CD8-positive, alpha-beta memory T cell (primary cell): ENCODE measurements around the gene KLHDC3. TPM values are rescaled to one million over a fixed set of nuclear protein-coding genes. Genes with fewer than 3 reads are reported as not detected.
A peak's percentile ranks its signal among the peaks of the same experiment; 100 is the strongest.

Experiments used
- CTCF ChIA-PET: fragments of 350-600 bp; sonication (Branson Sonifier 250); formaldehyde crosslinking; loops from one replicate; lab custom pipeline; 2021; ENCODE audit warnings: antibody characterized with exemption; lab: Charles Lee
- POLR2A ChIA-PET: fragments of 350-600 bp; sonication (Branson Sonifier 250); formaldehyde crosslinking; loops from one replicate; lab custom pipeline; 2021; ENCODE audit warnings: antibody characterized with exemption; lab: Charles Lee
- DNase-seq, 5 donors: peaks; one replicate each; pipeline versions ENCODE4 v3.0.0 to v3.0.0-alpha.2; 2020 to 2022; ENCODE audit warnings: mixed read lengths in 1 of 5
- H3K27ac ChIP-seq: one replicate; pipeline ENCODE4 v1.7.0; 2013; ENCODE audit warnings: low read depth, mild to moderate bottlenecking, low read length, moderate library complexity
- H3K27me3 ChIP-seq: 2 replicates; pipeline ENCODE4 v1.7.0; 2013; ENCODE audit warnings: low read length, mild to moderate bottlenecking; ENCODE audit not compliant: insufficient read depth, poor library complexity, severe bottlenecking
- H3K36me3 ChIP-seq: 2 replicates; pipeline ENCODE4 v1.7.0; 2013; ENCODE audit warnings: mild to moderate bottlenecking, low read length, moderate library complexity; ENCODE audit not compliant: insufficient read depth
- H3K4me1 ChIP-seq: 2 replicates; pipeline ENCODE4 v1.7.0; 2013; ENCODE audit warnings: mild to moderate bottlenecking, low read length, moderate library complexity; ENCODE audit not compliant: insufficient read depth
- H3K4me3 ChIP-seq: 2 replicates; pipeline ENCODE4 v1.7.0; 2013; ENCODE audit warnings: mild to moderate bottlenecking, low read length
- H3K9me3 ChIP-seq: 2 replicates; pipeline ENCODE4 v1.7.0; 2013; ENCODE audit warnings: mild to moderate bottlenecking, low read length
- H3K27ac Mint-ChIP-seq, 8 donors: one replicate each; pipeline ENCODE4 v1.8.0; 2020 to 2021; ENCODE audit warnings: mixed read lengths in 8 of 8, mild to moderate bottlenecking in 6 of 8, inconsistent platforms in 3 of 8, moderate library complexity in 3 of 8
- H3K27me3 Mint-ChIP-seq, 2 donors: one replicate each; pipeline ENCODE4 v1.8.0; 2020 to 2021; ENCODE audit warnings: mixed read lengths in 2 of 2, mild to moderate bottlenecking in 1 of 2, moderate library complexity in 1 of 2
- H3K36me3 Mint-ChIP-seq, 3 donors: one replicate each; pipeline ENCODE4 v1.8.0; 2020 to 2021; ENCODE audit warnings: mixed read lengths in 3 of 3, inconsistent platforms in 1 of 3, mild to moderate bottlenecking in 1 of 3
- H3K4me1 Mint-ChIP-seq, 3 donors: one replicate each; pipeline ENCODE4 v1.8.0; 2020 to 2021; ENCODE audit warnings: mixed read lengths in 3 of 3, inconsistent platforms in 1 of 3, mild to moderate bottlenecking in 1 of 3
- H3K4me3 Mint-ChIP-seq, 7 donors: one replicate each; pipeline ENCODE4 v1.8.0; 2020 to 2021; ENCODE audit warnings: mixed read lengths in 7 of 7, mild to moderate bottlenecking in 6 of 7, moderate library complexity in 4 of 7, inconsistent platforms in 2 of 7
- H3K9me3 Mint-ChIP-seq, 5 donors: one replicate each; pipeline ENCODE4 v1.8.0; 2020 to 2022; ENCODE audit warnings: mixed read lengths in 5 of 5, mild to moderate bottlenecking in 3 of 5, moderate library complexity in 2 of 5, inconsistent platforms in 1 of 5
- polyA plus RNA-seq: library from polyadenylated mRNA; unstranded; fragments of 300-500 nt; fragmentation: Illumina TruSeq; gene quantifications from one replicate; pipeline ENCODE4 v1.2.3, GENCODE V29; 2021
- total RNA-seq, 2 experiments: library from RNA; stranded (reverse); gene quantifications; one replicate each; pipeline ENCODE4 v1.2.3, GENCODE V29; 2021

Gene KLHDC3
- total and polyA plus RNA-seq, 3 experiments from 2014 or later: 73.5 to 90.7 (median 74.1) TPM

GRCh38 chr6:43009124-43009523 is 4.9 kb upstream of the KLHDC3 start:
- no peaks in the 10 kb centered on the region for H3K27me3 ChIP-seq
- H3K27ac Mint-ChIP-seq: peak overlapping the region in 5 of 8 donors; percentile 19 to 88 (median 58)
- H3K9me3 Mint-ChIP-seq: no peaks in the 10 kb centered on the region
- H3K9me3 ChIP-seq: no peaks in the 10 kb centered on the region
- peak in 2 of 5 donors; percentile 12 to 34 for DNase-seq
- H3K36me3 Mint-ChIP-seq: peaks cover 0 to 80% (median 7%) of the 10 kb centered on the region in 3 donors
- H3K4me1 ChIP-seq: peaks cover 14% of the 10 kb centered on the region
- H3K27ac ChIP-seq: no peak overlapping the region
- H3K27me3 Mint-ChIP-seq: peaks cover 0 to 2% of the 10 kb centered on the region in 2 donors
- H3K4me1 Mint-ChIP-seq: peaks cover 25 to 36% (median 28%) of the 10 kb centered on the region in 3 donors
- H3K36me3 ChIP-seq: peaks cover 47% of the 10 kb centered on the region
- no peak overlapping the region for H3K4me3 ChIP-seq
- ChIA-PET POLR2A (no interaction called here), CTCF (interaction anchor here (1.4 to 2.2 kb wide), 2 partner anchors 25 to 135 kb away, joined by 7 to 10 read pairs; partner anchors contain the start of gene PPP2R5D)
- peak overlapping the region in 1 of 7 donors; percentile 32 for H3K4me3 Mint-ChIP-seq

DNA sequence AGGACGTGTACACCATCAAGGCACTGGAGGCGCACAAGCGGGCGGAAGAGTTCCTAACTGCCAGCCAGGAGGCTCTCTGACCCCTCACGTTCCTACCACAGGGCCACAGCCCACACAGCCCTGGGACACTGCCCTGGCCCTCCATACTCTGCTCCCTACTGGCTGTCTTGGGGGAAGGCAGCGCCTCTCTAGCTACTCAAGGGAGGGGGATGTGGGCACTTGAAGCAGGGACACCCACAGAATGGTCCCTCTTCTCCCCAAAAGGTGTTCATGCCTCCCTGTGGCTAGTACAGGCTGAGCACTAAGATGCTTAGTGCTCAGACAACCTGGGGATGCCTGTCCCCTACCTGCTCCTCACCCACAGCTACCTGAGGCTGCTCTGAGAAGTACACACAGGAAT is 2.8 kb upstream of the KLHDC3 start:
- Mint-ChIP-seq H3K36me3 (peaks cover 0 to 78% (median 5%) of the 10 kb centered on the region in 3 donors), H3K27me3 (peaks cover 0 to 2% of the 10 kb centered on the region in 2 donors), H3K4me3 (peak overlapping the region in 4 of 7 donors; percentile 27 to 81 (median 52)), H3K27ac (peak overlapping the region in 6 of 8 donors; percentile 19 to 80 (median 53)), H3K4me1 (peaks cover 38 to 50% (median 41%) of the 10 kb centered on the region in 3 donors), H3K9me3 (no peaks in the 10 kb centered on the region)
- ChIA-PET CTCF (interaction anchor here (1.1 to 1.8 kb wide), 2 partner anchors 53 to 133 kb away, joined by 3 to 8 read pairs; no protein-coding TSS in a partner anchor), POLR2A (interaction anchor here (1.2 kb wide), 1 partner anchor 82 kb away, joined by 4 read pairs; the partner anchor contains the start of gene CNPY3)
- H3K36me3 ChIP-seq: peaks cover 47% of the 10 kb centered on the region
- H3K4me3 ChIP-seq: no peak overlapping the region
- H3K27me3 ChIP-seq: no peaks in the 10 kb centered on the region
- DNase-seq: no peak
- H3K9me3 ChIP-seq: no peaks in the 10 kb centered on the region
- H3K27ac ChIP-seq: no peak overlapping the region
- H3K4me1 ChIP-seq: peaks cover 29% of the 10 kb centered on the region

GRCh38 chr6:43012364-43012763 is 1.7 kb upstream of the KLHDC3 start:
- peaks cover 0 to 75% (median 5%) of the 10 kb centered on the region in 3 donors for H3K36me3 Mint-ChIP-seq
- Histone ChIP-seq H3K9me3 (no peaks in the 10 kb centered on the region), H3K4me3 (no peak overlapping the region), H3K36me3 (peaks cover 40% of the 10 kb centered on the region), H3K4me1 (peaks cover 41% of the 10 kb centered on the region), H3K27me3 (no peaks in the 10 kb centered on the region), H3K27ac (no peak overlapping the region)
- POLR2A ChIA-PET: interaction anchor here (0.5 to 3.4 kb wide), 6 partner anchors 28 to 260 kb away, joined by 3 to 24 read pairs (median 4); partner anchors contain the start of genes KLC4, MRPL2, PEX6 and PPP2R5D
- DNase-seq: no peak
- H3K27me3 Mint-ChIP-seq: peaks cover 0 to 2% of the 10 kb centered on the region in 2 donors
- H3K9me3 Mint-ChIP-seq: no peaks in the 10 kb centered on the region
- peak overlapping the region in 7 of 8 donors; percentile 51 to 97 (median 91) for H3K27ac Mint-ChIP-seq
- CTCF ChIA-PET: interaction anchor here (0.7 to 3.2 kb wide), 2 partner anchors 47 to 131 kb away, joined by 3 to 17 read pairs; partner anchors contain the start of genes KLC4 and MRPL2
- peak overlapping the region; percentile 86 to 96 (median 90) for H3K4me3 Mint-ChIP-seq
- H3K4me1 Mint-ChIP-seq: peaks cover 42 to 60% (median 49%) of the 10 kb centered on the region in 3 donors

GRCh38 chr6:43013097-43013842 is 779 bp upstream of the KLHDC3 start:
- Mint-ChIP-seq H3K9me3 (no peaks in the 10 kb centered on the region), H3K27me3 (peaks cover 0 to 2% of the 10 kb centered on the region in 2 donors), H3K27ac (peak overlapping the region; percentile 59 to 97 (median 92)), H3K4me1 (peaks cover 47 to 69% (median 54%) of the 10 kb centered on the region in 3 donors), H3K36me3 (peaks cover 0 to 75% (median 6%) of the 10 kb centered on the region in 3 donors), H3K4me3 (peak overlapping the region; percentile 86 to 96 (median 90))
- DNase-seq: no peak
- H3K9me3 ChIP-seq: no peaks in the 10 kb centered on the region
- H3K27me3 ChIP-seq: no peaks in the 10 kb centered on the region
- H3K4me3 ChIP-seq: peak overlapping the region; percentile 81
- ChIA-PET CTCF (interaction anchor here (0.9 to 3.2 kb wide), 5 partner anchors 11 to 130 kb away, joined by 3 to 17 read pairs (median 5); partner anchors contain the start of gene PPP2R5D), POLR2A (interaction anchor here (0.5 to 3.4 kb wide), 11 partner anchors 27 to 497 kb away, joined by 3 to 24 read pairs (median 5); partner anchors contain the start of genes CNPY3, CUL7, KLC4 and LRRC73)
- peak overlapping the region; percentile 81 for H3K27ac ChIP-seq
- peaks cover 34% of the 10 kb centered on the region for H3K36me3 ChIP-seq
- peaks cover 42% of the 10 kb centered on the region for H3K4me1 ChIP-seq

DNA sequence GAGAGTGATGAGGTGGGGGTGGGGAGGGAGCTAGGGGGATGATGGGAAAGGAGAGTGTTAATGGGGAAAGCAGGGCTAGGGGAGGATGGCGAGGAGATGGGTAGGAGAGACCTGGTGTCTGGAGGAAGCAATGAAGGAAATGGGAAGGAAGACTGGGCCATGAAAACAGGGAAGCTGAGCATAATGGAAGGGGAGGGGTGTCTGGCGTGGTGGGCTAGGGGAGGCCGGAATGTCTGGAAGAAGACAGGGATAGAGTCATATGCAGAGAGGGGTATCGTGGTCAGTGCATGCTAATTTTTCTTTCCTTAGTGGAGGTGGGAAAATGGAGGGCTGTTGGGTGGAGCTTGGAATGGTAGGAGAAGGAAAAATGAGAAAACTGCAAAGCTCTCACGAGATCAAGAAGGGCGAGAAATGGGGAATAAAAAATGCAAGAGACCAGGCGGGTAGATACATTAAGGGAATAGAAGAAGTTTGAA is 423 bp downstream of the KLHDC3 start:
- Histone ChIP-seq H3K9me3 (no peaks in the 10 kb centered on the region), H3K36me3 (peaks cover 28% of the 10 kb centered on the region), H3K27ac (peak overlapping the region; percentile 81), H3K4me3 (peak overlapping the region; percentile 81), H3K27me3 (no peaks in the 10 kb centered on the region), H3K4me1 (peaks cover 42% of the 10 kb centered on the region)
- H3K4me3 Mint-ChIP-seq: peak overlapping the region; percentile 86 to 96 (median 90)
- no peak for DNase-seq
- peaks cover 0 to 2% of the 10 kb centered on the region in 2 donors for H3K27me3 Mint-ChIP-seq
- ChIA-PET CTCF (interaction anchor here (0.9 to 3.2 kb wide), 6 partner anchors 10 to 129 kb away, joined by 3 to 17 read pairs (median 4); partner anchors contain the start of genes CNPY3 and PPP2R5D), POLR2A (interaction anchor here (0.5 to 3.4 kb wide), 9 partner anchors 9 to 496 kb away, joined by 3 to 24 read pairs (median 13); partner anchors contain the start of genes CNPY3, CUL7, KLC4 and LRRC73)
- H3K4me1 Mint-ChIP-seq: peaks cover 48 to 70% (median 58%) of the 10 kb centered on the region in 3 donors
- peaks cover 0 to 74% (median 9%) of the 10 kb centered on the region in 3 donors for H3K36me3 Mint-ChIP-seq
- peak overlapping the region; percentile 40 to 97 (median 88) for H3K27ac Mint-ChIP-seq
- no peaks in the 10 kb centered on the region for H3K9me3 Mint-ChIP-seq

DNA sequence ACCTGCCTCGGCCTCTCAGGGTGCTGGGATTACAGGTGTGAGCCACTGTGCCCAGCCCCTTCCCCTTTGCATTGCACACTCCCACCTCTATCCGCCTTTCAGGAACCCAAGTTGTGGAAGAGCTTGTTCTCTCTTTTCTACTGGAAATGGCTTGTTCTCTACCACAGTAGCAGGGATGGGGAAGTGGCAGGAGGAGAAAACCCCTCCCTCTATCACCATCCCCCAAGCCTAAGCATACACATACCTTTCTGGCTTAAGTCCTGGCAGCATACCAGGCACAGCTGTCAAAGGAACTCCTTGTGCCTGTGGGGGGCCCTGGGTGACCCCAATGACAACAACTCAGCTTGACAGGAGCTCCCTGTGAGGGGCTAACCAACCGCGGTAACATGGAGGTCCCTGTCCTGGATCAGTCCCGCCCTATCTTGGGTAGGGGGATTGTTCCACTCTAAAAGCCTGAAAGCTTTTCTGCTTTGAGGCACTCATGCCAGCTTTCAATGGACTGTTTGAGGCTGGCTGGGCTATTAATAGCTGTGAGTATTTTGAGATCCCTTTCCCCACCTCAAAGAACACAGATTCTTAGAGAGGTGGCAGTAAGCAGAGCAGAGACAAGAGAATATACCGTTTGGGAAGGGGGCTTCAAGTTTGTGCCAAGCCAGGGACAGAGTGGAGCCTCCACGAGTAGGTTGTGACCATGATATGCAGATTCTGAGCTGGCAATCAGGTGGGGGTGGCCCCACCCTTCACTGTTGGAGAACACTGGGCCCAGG is 2.3 kb downstream of the KLHDC3 start:
- peaks cover 51% of the 10 kb centered on the region for H3K4me1 ChIP-seq
- peak overlapping the region in 4 of 8 donors; percentile 14 to 88 (median 70) for H3K27ac Mint-ChIP-seq
- H3K36me3 ChIP-seq: peaks cover 18% of the 10 kb centered on the region
- peaks cover 0 to 68% (median 7%) of the 10 kb centered on the region in 3 donors for H3K36me3 Mint-ChIP-seq
- no peaks in the 10 kb centered on the region for H3K9me3 ChIP-seq
- peak overlapping the region; percentile 15 for H3K27ac ChIP-seq
- H3K27me3 Mint-ChIP-seq: peaks cover 0 to 2% of the 10 kb centered on the region in 2 donors
- peaks cover 53 to 72% (median 59%) of the 10 kb centered on the region in 3 donors for H3K4me1 Mint-ChIP-seq
- ChIA-PET POLR2A (interaction anchor here (1.4 kb wide), 1 partner anchor 87 kb away, joined by 3 read pairs; the partner anchor contains the start of gene CNPY3), CTCF (interaction anchor here (1.3 kb wide), 2 partner anchors 16 to 37 kb away, joined by 3 read pairs; partner anchors contain the start of gene CUL7)
- H3K4me3 Mint-ChIP-seq: peak overlapping the region; percentile 24 to 87 (median 47)
- DNase-seq: no peak
- no peaks in the 10 kb centered on the region for H3K9me3 Mint-ChIP-seq
- no peaks in the 10 kb centered on the region for H3K27me3 ChIP-seq
- no peak overlapping the region for H3K4me3 ChIP-seq

- peaks cover 52 to 70% (median 57%) of the 10 kb centered on the region in 3 donors for H3K4me1 Mint-ChIP-seq
- peaks cover 0 to 67% (median 8%) of the 10 kb centered on the region in 3 donors for H3K36me3 Mint-ChIP-seq
- peak overlapping the region in 1 of 7 donors; percentile 6 for H3K4me3 Mint-ChIP-seq
- no peak for DNase-seq
- peaks cover 0 to 2% of the 10 kb centered on the region in 2 donors for H3K27me3 Mint-ChIP-seq
- no peaks in the 10 kb centered on the region for H3K9me3 ChIP-seq
- no peaks in the 10 kb centered on the region for H3K27me3 ChIP-seq
- no peaks in the 10 kb centered on the region for H3K9me3 Mint-ChIP-seq
- POLR2A ChIA-PET: interaction anchor here (1.4 kb wide), 1 partner anchor 88 kb away, joined by 3 read pairs; the partner anchor contains the start of gene CNPY3
- H3K27ac ChIP-seq: no peak overlapping the region
- peak overlapping the region in 2 of 8 donors; percentile 14 to 88 for H3K27ac Mint-ChIP-seq
- peaks cover 16% of the 10 kb centered on the region for H3K36me3 ChIP-seq
- H3K4me3 ChIP-seq: no peak overlapping the region
- H3K4me1 ChIP-seq: peaks cover 51% of the 10 kb centered on the region
- CTCF ChIA-PET: interaction anchor here (1.3 kb wide), 1 partner anchor 16 kb away, joined by 3 read pairs; no protein-coding TSS in a partner anchor
These were observed 2.9 kb downstream of the KLHDC3 start for GRCh38 chr6:43016943-43017334.
